DOHH2 (cell line): ENCODE data around the gene KRT6C.

ENCODE experiments used
- H3F3A ChIP-seq: fragments of 200-600 bp; sonication (generic), shearing (Covaris generic); 2 replicates; pipeline ENCODE4 v1.6.0; 2016; ENCODE audit warnings: antibody characterized with exemption, mild to moderate bottlenecking; ENCODE audit not compliant: control insufficient read depth, insufficient read depth
- H3K27ac ChIP-seq: fragments of 200-600 bp; sonication (generic); 2 replicates; pipeline ENCODE4 v1.5.1; 2014; ENCODE audit warnings: low read depth, mild to moderate bottlenecking, low read length, moderate library complexity
- H3K27me3 ChIP-seq: fragments of 200-600 bp; sonication (generic); 2 replicates; pipeline ENCODE4 v1.6.1; 2014; ENCODE audit warnings: mild to moderate bottlenecking, low read length, mixed read lengths; ENCODE audit not compliant: control insufficient read depth
- H3K36me3 ChIP-seq: fragments of 200-600 bp; sonication (generic); 2 replicates; pipeline ENCODE4 v1.6.1; 2014; ENCODE audit warnings: mild to moderate bottlenecking, low read length, moderate library complexity, mixed read lengths; ENCODE audit not compliant: control insufficient read depth
- H3K4me1 ChIP-seq: fragments of 200-600 bp; sonication (generic); 2 replicates; pipeline ENCODE4 v1.6.1; 2014; ENCODE audit warnings: mild to moderate bottlenecking, low read length, mixed read lengths; ENCODE audit not compliant: control insufficient read depth
- H3K4me2 ChIP-seq: fragments of 200-600 bp; sonication (generic); 2 replicates; pipeline ENCODE4 v1.6.0; 2014; ENCODE audit warnings: mild to moderate bottlenecking, low read length, moderate library complexity
- H3K4me3 ChIP-seq: fragments of 200-600 bp; sonication (generic); 2 replicates; pipeline ENCODE4 v1.5.1; 2014; ENCODE audit warnings: mild to moderate bottlenecking, low read length, mixed read lengths
- H3K79me2 ChIP-seq: fragments of 200-600 bp; sonication (generic); 2 replicates; pipeline ENCODE4 v1.6.1; 2014; ENCODE audit warnings: mild to moderate bottlenecking, low read length, mixed read lengths; ENCODE audit not compliant: control insufficient read depth
- H3K9me2 ChIP-seq: fragments of 200-600 bp; sonication (generic); replicated peaks from 2 replicates; pipeline ENCODE4 v1.6.1; 2014; ENCODE audit warnings: mild to moderate bottlenecking, low read length, mixed read lengths; ENCODE audit not compliant: control insufficient read depth
- H3K9me3 ChIP-seq: fragments of 200-600 bp; sonication (generic); 2 replicates; pipeline ENCODE4 v1.6.1; 2014; ENCODE audit warnings: antibody characterized with exemption, low read length, mixed read lengths; ENCODE audit not compliant: control insufficient read depth, insufficient read depth
- H4K20me1 ChIP-seq: fragments of 200-600 bp; sonication (generic); 2 replicates; pipeline ENCODE4 v1.6.0; 2014; ENCODE audit warnings: low read depth, mild to moderate bottlenecking, antibody characterized with exemption, low read length, moderate library complexity; ENCODE audit not compliant: control insufficient read depth, insufficient read depth
- EZH2phosphoT487 ChIP-seq: fragments of 200-600 bp; sonication (generic); IDR thresholded peaks from 2 replicates; pipeline ENCODE4 v1.6.1; 2017; ENCODE audit warnings: borderline replicate concordance, mild to moderate bottlenecking, antibody characterized with exemption, low read length, moderate library complexity, mixed read lengths
- TF ChIP-seq, protein P1 (sequence below): fragments of 200-600 bp; sonication (generic); IDR thresholded peaks from one replicate; pipeline ENCODE4 v1.5.1; 2014; ENCODE audit warnings: antibody characterized with exemption, mild to moderate bottlenecking, low read depth, low read length; ENCODE audit not compliant: poor library complexity, severe bottlenecking

KRT6C gene

DNA sequence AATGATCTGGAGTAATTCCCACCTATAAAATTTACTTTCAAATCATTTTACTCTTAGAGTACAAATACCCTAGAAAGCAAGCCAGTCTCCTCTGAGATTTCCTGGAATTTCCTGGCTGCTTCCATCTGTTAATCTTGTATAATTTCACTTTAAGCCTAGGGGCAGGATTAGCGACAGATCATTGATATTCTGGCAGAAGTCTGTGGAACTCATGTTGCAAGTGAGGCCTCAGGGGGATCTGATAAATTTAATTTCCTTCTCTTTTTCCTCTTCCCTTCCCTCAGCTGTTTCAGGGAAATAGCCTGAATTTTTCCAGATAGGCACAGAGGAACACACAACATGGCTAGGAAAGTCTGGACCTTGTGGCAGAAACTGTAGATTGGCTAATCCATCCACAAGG is 25.3 kb upstream of the KRT6C start:
- no peaks in the 10 kb centered on the region for H3K36me3 ChIP-seq
- H3K27me3 ChIP-seq = peaks cover 11% of the 10 kb centered on the region
- H3K9me2 ChIP-seq = no peaks in the 10 kb centered on the region
- no peaks in the 10 kb centered on the region for H3K9me3 ChIP-seq
- no peak overlapping the region for H3K4me2 ChIP-seq
- TF ChIP-seq, protein P1, sequence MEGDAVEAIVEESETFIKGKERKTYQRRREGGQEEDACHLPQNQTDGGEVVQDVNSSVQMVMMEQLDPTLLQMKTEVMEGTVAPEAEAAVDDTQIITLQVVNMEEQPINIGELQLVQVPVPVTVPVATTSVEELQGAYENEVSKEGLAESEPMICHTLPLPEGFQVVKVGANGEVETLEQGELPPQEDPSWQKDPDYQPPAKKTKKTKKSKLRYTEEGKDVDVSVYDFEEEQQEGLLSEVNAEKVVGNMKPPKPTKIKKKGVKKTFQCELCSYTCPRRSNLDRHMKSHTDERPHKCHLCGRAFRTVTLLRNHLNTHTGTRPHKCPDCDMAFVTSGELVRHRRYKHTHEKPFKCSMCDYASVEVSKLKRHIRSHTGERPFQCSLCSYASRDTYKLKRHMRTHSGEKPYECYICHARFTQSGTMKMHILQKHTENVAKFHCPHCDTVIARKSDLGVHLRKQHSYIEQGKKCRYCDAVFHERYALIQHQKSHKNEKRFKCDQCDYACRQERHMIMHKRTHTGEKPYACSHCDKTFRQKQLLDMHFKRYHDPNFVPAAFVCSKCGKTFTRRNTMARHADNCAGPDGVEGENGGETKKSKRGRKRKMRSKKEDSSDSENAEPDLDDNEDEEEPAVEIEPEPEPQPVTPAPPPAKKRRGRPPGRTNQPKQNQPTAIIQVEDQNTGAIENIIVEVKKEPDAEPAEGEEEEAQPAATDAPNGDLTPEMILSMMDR = no peak
- no peak for TF ChIP-seq EZH2phosphoT487
- no peaks in the 10 kb centered on the region for H3K4me1 ChIP-seq
- H3F3A ChIP-seq = no peaks in the 10 kb centered on the region
- no peak overlapping the region for H3K27ac ChIP-seq
- no peaks in the 10 kb centered on the region for H3K79me2 ChIP-seq
- H3K4me3 ChIP-seq = no peak overlapping the region
- H4K20me1 ChIP-seq = no peaks in the 10 kb centered on the region

- Histone ChIP-seq H3K9me2 (no peaks in the 10 kb centered on the region), H3K79me2 (no peaks in the 10 kb centered on the region), H3K4me3 (no peak overlapping the region), H3K27ac (no peak overlapping the region), H3K9me3 (no peaks in the 10 kb centered on the region), H3K4me1 (no peaks in the 10 kb centered on the region), H4K20me1 (no peaks in the 10 kb centered on the region), H3K4me2 (no peak overlapping the region), H3K27me3 (peaks cover 15% of the 10 kb centered on the region), H3K36me3 (no peaks in the 10 kb centered on the region), H3F3A (no peaks in the 10 kb centered on the region)
- TF ChIP-seq, protein P1 = no peak
- no peak for TF ChIP-seq EZH2phosphoT487
These were observed 24.4 kb upstream of the KRT6C start for GRCh38 chr12:52497975-52498374.

- Histone ChIP-seq H3K9me2 (no peaks in the 10 kb centered on the region), H3K27me3 (peaks cover 15% of the 10 kb centered on the region), H3K4me2 (no peak overlapping the region), H3K9me3 (no peaks in the 10 kb centered on the region), H3K4me3 (no peak overlapping the region), H3K36me3 (no peaks in the 10 kb centered on the region), H3K79me2 (no peaks in the 10 kb centered on the region), H4K20me1 (no peaks in the 10 kb centered on the region), H3K4me1 (no peaks in the 10 kb centered on the region), H3F3A (no peaks in the 10 kb centered on the region), H3K27ac (no peak overlapping the region)
- TF ChIP-seq, protein P1 = no peak
- TF ChIP-seq EZH2phosphoT487 = no peak
These were observed 23.0 kb upstream of the KRT6C start for GRCh38 chr12:52496590-52497071.
